Effector memory CD4-positive, alpha-beta T cell (primary cell): ENCODE data around the gene C6orf120.
"Not testable (repeated sequence)": the region's sequence is repeated elsewhere in the genome, so short reads cannot be mapped to it uniquely, and the experiment has no call there.

ENCODE experiments used
- DNase-seq, 3 donors: peaks; one replicate each; pipeline ENCODE4 v3.0.0-alpha.2; 2020
- H3K27ac ChIP-seq: 2 replicates; pipeline ENCODE4 v1.7.0; 2013; ENCODE audit warnings: mild to moderate bottlenecking, low read length, moderate library complexity; ENCODE audit not compliant: insufficient read depth, poor library complexity, severe bottlenecking
- H3K27me3 ChIP-seq: replicated peaks from 2 replicates; pipeline ENCODE4 v1.7.0; 2013; ENCODE audit warnings: mild to moderate bottlenecking, low read length; ENCODE audit not compliant: insufficient read depth, control insufficient read depth, poor library complexity, severe bottlenecking
- H3K36me3 ChIP-seq: 2 replicates; pipeline ENCODE4 v1.7.0; 2013; ENCODE audit warnings: mild to moderate bottlenecking, low read length, moderate library complexity; ENCODE audit not compliant: control insufficient read depth, insufficient read depth
- H3K4me1 ChIP-seq: 2 replicates; pipeline ENCODE4 v1.7.0; 2013; ENCODE audit warnings: low read length, mild to moderate bottlenecking; ENCODE audit not compliant: control insufficient read depth, insufficient read depth, poor library complexity, severe bottlenecking
- H3K4me3 ChIP-seq: 2 replicates; pipeline ENCODE4 v1.7.0; 2013; ENCODE audit warnings: low read length, low read depth, mild to moderate bottlenecking; ENCODE audit not compliant: insufficient read depth, poor library complexity, severe bottlenecking
- H3K9me3 ChIP-seq: 2 replicates; pipeline ENCODE4 v1.7.0; 2013; ENCODE audit warnings: mild to moderate bottlenecking, low read length, moderate library complexity; ENCODE audit not compliant: control insufficient read depth

C6orf120 gene

DNA sequence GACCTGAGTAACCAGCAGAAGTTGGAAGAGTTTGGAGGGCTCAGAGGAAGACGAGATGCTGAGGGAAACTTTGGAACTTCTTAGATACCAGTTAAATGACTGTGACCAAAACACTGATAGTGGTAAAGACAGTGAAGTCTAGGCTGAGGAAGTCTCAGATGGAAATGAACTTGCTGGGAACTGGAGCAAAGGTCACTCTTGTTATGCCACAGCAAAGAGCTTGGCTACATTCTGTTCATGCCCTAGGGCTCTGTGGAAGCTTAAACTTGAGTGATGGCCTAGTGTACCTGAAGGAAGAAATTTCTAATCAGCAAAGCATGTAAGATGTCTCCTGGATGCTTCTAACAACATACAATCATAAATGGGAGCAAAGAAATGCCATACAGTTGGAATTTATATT lies 24.8 kb upstream of the C6orf120 start:
- H3K4me3 ChIP-seq = no peak overlapping the region
- no peak for DNase-seq
- H3K27ac ChIP-seq = no peak overlapping the region
- no peaks in the 10 kb centered on the region for H3K36me3 ChIP-seq
- H3K9me3 ChIP-seq = no peaks in the 10 kb centered on the region
- no peaks in the 10 kb centered on the region for H3K4me1 ChIP-seq
- H3K27me3 ChIP-seq = no peaks in the 10 kb centered on the region

DNA sequence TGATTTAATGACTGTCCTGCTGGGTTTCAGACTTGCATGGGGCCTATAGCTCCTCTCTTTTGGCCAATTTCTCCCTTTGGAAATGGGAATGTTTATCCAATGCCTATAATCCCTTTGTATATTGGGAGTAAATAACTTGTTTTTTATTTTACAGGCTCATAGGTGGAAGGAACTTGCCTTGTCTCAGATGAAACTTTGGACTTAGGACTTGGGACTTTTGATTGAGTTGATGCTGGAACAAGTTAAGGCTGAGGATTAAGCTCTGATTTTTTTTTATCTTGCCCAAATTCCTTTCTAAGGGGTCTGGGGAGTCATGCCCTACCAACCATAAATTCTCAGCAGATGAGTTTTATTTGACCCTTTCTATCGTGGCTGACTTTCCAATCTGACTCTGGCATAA lies 23.6 kb upstream of the C6orf120 start:
- H3K27ac ChIP-seq = no peak overlapping the region
- no peaks in the 10 kb centered on the region for H3K9me3 ChIP-seq
- H3K36me3 ChIP-seq = no peaks in the 10 kb centered on the region
- no peak overlapping the region for H3K4me3 ChIP-seq
- no peaks in the 10 kb centered on the region for H3K27me3 ChIP-seq
- no peak for DNase-seq
- H3K4me1 ChIP-seq = no peaks in the 10 kb centered on the region

DNA sequence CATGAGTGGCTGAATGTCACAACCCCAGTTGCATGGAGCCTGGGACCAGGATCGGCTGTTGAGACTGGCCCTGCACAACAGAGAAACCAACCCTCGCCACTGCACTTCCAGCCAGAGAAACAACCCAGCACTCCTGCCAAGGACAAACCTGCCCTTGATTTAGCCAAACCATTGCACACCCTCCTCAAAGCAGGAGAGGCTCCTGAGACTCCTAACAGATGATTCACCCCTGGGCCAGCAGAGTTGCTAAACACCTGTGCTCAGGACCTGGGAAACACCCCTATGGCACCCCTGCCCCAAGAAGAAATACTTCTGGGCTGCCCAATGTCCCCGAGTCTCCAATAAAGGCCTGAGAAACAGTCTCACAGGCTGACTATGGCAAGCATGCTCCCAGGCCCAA lies 17.9 kb upstream of the C6orf120 start:
- no peaks in the 10 kb centered on the region for H3K4me1 ChIP-seq
- no peak overlapping the region for H3K27ac ChIP-seq
- no peaks in the 10 kb centered on the region for H3K9me3 ChIP-seq
- H3K4me3 ChIP-seq = no peak overlapping the region
- no peaks in the 10 kb centered on the region for H3K27me3 ChIP-seq
- DNase-seq = no peak
- peaks cover 11% of the 10 kb centered on the region for H3K36me3 ChIP-seq

DNA sequence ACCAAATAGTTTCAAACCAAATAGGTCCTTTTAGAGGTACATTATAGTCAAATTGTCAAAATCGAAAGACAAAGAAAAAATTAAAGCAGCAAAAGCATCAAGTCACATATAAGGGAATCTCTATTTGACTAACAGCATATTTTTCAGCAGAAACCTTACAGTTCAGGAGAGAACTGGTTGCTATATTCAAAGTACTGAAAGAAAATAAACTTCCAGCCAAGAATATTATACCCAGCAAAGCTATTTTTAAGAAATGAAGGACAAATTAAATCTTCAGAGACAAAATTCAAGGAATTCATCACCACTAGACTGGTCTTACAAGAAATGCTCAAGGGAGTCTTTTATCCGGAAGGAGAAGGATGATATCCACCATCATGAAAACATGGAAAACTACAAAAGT lies 16.1 kb upstream of the C6orf120 start:
- DNase-seq = no peak
- Histone ChIP-seq H3K9me3 (no peaks in the 10 kb centered on the region), H3K27me3 (no peaks in the 10 kb centered on the region), H3K27ac (no peak overlapping the region), H3K4me1 (no peaks in the 10 kb centered on the region), H3K4me3 (no peak overlapping the region), H3K36me3 (peaks cover 11% of the 10 kb centered on the region)

DNA sequence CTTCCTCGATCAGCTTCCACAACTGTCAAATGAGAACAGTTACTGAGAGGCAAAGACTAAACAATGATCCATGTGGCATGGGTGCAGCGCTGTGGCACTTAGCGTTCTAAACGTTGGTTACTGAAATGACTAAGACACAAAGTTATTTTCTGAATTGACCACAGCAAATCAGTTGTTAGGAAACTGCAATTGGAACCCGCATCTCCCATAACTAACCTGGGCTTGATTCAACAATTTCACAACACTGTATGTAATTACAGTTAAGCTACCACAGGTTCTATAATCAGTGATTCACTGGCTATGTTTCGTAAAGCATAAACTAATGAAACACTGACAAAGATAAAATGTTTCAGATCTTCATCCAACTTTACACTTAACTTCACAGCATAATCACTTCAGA lies 12.6 kb upstream of the C6orf120 start:
- Histone ChIP-seq H3K4me1 (no peaks in the 10 kb centered on the region), H3K27ac (no peak overlapping the region), H3K9me3 (no peaks in the 10 kb centered on the region), H3K36me3 (peaks cover 11% of the 10 kb centered on the region), H3K4me3 (no peak overlapping the region), H3K27me3 (no peaks in the 10 kb centered on the region)
- no peak for DNase-seq

DNA sequence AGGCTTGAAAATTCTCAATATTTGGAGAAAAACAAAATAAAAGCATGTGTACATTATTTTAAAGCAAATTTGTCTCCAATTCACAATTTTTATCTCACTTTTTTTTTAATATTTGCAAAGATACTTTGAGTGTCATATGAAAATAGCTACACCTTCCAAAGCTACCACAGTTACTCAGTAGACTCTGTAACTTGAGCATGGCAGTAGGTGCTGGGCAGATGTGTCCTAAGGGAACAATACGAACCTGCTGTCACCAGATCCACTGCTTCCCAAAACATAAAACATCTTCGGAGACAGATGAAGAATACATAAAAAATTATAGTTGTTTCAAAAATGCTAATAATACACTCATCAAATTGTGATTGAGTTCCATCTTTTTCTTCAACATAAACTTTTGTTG lies 10.7 kb upstream of the C6orf120 start:
- Histone ChIP-seq H3K27ac (no peak overlapping the region), H3K36me3 (peaks cover 7% of the 10 kb centered on the region), H3K4me1 (no peaks in the 10 kb centered on the region), H3K4me3 (no peak overlapping the region), H3K27me3 (no peaks in the 10 kb centered on the region), H3K9me3 (no peaks in the 10 kb centered on the region)
- DNase-seq = no peak

DNA sequence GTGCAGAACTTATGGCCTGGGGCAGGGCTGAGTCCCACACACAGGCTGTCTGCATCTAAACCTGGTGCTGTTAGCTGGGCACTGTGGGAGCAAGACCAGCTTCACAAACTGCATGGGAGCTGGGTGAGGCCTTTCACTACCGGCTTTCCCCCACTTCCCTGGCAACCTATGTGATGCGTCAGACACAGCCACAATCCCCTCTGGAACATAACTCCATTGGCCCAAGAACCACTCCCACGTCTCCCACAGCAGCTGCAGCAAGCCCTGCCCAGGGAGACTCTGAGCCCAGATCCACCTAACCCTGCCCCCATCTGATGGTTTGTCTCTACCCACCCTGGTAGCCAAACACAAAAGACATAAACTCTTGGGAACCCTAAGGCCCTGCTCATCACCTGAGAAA lies 9.4 kb upstream of the C6orf120 start:
- Histone ChIP-seq H3K9me3 (no peaks in the 10 kb centered on the region), H3K4me3 (no peak overlapping the region), H3K36me3 (peaks cover 4% of the 10 kb centered on the region), H3K4me1 (no peaks in the 10 kb centered on the region), H3K27ac (no peak overlapping the region), H3K27me3 (no peaks in the 10 kb centered on the region)
- DNase-seq = no peak

DNA sequence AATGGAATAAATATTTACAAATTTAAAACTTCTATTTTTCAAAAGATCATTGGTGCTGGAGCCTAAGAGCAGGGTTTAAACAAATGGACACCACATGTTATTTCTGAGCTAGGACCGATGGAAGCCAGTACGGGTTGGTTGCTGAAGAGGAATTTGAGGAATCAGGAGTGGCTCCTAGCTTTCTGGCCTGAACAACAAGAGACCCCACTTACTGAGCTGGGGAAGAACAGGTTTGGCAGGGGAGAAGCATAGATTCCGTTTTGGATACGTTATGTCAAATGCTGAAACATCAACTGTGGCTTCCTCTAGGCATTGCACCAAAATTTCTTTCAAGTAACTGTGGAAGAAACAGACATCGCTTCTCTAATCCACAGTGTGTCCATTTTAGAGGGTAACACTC lies 6.8 kb upstream of the C6orf120 start:
- no peak overlapping the region for H3K27ac ChIP-seq
- no peaks in the 10 kb centered on the region for H3K9me3 ChIP-seq
- no peaks in the 10 kb centered on the region for H3K36me3 ChIP-seq
- no peaks in the 10 kb centered on the region for H3K4me1 ChIP-seq
- no peaks in the 10 kb centered on the region for H3K27me3 ChIP-seq
- no peak for DNase-seq
- no peak overlapping the region for H3K4me3 ChIP-seq

DNA sequence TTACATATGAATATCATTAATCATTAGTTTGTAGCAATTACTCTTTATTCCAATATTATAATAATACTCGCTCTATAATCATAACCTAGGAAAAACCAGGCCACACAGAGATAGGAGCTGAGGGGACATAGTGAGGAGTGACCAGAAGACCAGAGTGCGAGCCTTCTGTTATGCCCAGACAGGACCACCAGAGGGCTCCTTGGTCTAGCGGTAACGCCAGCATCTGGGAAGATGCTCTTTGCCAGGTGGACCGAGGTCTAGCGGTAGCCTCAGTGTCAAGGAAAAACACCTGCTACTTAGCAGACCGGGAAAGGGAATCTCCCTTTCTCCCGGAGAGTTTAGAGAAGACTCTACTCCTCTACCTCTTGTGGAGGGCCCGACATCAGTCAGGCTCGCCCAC lies 4.8 kb upstream of the C6orf120 start:
- H3K9me3 ChIP-seq, H3K36me3 ChIP-seq, H3K4me3 ChIP-seq, H3K4me1 ChIP-seq, H3K27me3 ChIP-seq, DNase-seq, H3K27ac ChIP-seq: not testable (repeated sequence)

DNA sequence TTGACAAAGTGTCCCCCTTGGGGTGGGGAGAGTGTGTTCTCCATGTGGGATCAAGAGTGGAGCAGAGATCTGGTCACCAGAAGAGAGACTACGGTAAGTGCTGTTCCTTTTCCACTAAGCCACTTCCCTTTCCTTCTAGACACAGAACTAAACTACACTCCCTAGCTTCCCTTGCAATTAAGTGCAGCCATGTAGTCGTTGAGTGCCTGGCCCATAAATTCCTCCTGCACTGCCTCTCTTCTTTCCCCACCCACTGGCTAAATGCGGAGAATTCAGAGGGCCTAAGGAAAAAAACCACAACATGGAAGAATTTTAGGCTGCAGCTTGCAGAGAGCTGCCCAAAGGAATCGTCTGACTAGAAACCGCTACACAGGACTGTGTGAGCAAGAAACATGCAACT lies 1.6 kb upstream of the C6orf120 start:
- no peak overlapping the region for H3K4me3 ChIP-seq
- H3K27ac ChIP-seq = no peak overlapping the region
- H3K4me1 ChIP-seq = peaks cover 32% of the 10 kb centered on the region

More for the DNA sequence above, 1.6 kb upstream of the C6orf120 start:
- DNase-seq = no peak
- Histone ChIP-seq H3K27me3 (no peaks in the 10 kb centered on the region), H3K9me3 (no peaks in the 10 kb centered on the region), H3K36me3 (peaks cover 4% of the 10 kb centered on the region)
